K562 (cell line): ENCODE measurements around the gene PXMP2. TPM values are rescaled to one million over a fixed set of nuclear protein-coding genes. Genes with fewer than 3 reads are reported as not detected.

Experiments
- ATAC-seq: fragments of 200-7000 bp; cut with Tn5 transposase; 3 replicates; pipeline ENCODE4 v1.9.1; 2020; ENCODE audit warnings: moderate library complexity
- BruUV-seq: library from RNA; stranded (reverse); fragments of 400-500 nt; replicated peaks from 2 replicates; lab custom pipeline; 2021; lab: Mats Ljungman, UMichigan
- CTCF ChIA-PET: fragments of 300-600 bp; formaldehyde crosslinking; extraction: SDS; loops from one replicate; lab custom pipeline; 2021; ENCODE audit warnings: low intra/inter-chr PET ratio; lab: Yijun Ruan, JAX
- POLR2A ChIA-PET: fragments of 300-600, 350-650 bp; sonication (Branson Sonifier 250); formaldehyde crosslinking; extraction: SDS; loops from one replicate; lab custom pipeline; 2021; ENCODE audit warnings: antibody characterized with exemption, inconsistent platforms; lab: Yijun Ruan, JAX
- DNase-seq, 4 experiments: peaks; one replicate each; pipeline versions ENCODE4 v3.0.0 to v3.0.0-alpha.2; 2011 to 2018; ENCODE audit warnings: low spot score in 3 of 4, mixed read lengths in 3 of 4; ENCODE audit errors: extremely low read depth in 1 of 4
- FAIRE-seq: peaks from 2 replicates; lab custom pipeline; 2011; peaks lifted over from hg19 to GRCh38; lab: Jason Lieb, UNC
- H2AFZ ChIP-seq: 2 replicates; pipeline ENCODE4 v1.6.0; 2011; ENCODE audit warnings: low read depth, low read length, control low read depth, inconsistent platforms
- H3K27ac ChIP-seq: fragments of 200-600 bp; 3 replicates; pipeline ENCODE4 v1.8.0; 2011; ENCODE audit warnings: low read depth, mild to moderate bottlenecking, control low read depth, inconsistent platforms, low read length, moderate library complexity, mixed read lengths; ENCODE audit errors: extremely low read depth
- H3K27me3 ChIP-seq, 2 experiments: fragments of 300-600 bp in 1 of 2; 2 replicates in 1 of 2; 3 replicates in 1 of 2; pipeline versions ENCODE4 v1.6.0 to v1.8.0; 2011; ENCODE audit warnings: inconsistent platforms in 2 of 2, low read length in 2 of 2, mild to moderate bottlenecking in 1 of 2, mixed read lengths in 1 of 2, moderate library complexity in 1 of 2; ENCODE audit not compliant: control insufficient read depth in 2 of 2, insufficient read depth in 2 of 2
- H3K36me3 ChIP-seq: fragments of 300-600 bp; 3 replicates; pipeline ENCODE4 v1.8.0; 2011; ENCODE audit warnings: mild to moderate bottlenecking, low read length, inconsistent platforms; ENCODE audit not compliant: control insufficient read depth, insufficient read depth
- H3K4me1 ChIP-seq, 2 experiments: fragments of 200-600 bp in 1 of 2; replicated peaks in 1 of 2; 2 replicates in 1 of 2; 3 replicates in 1 of 2; pipeline versions ENCODE4 v1.5.1 to v1.8.0; 2011; ENCODE audit warnings: inconsistent platforms in 2 of 2, low read length in 2 of 2, mild to moderate bottlenecking in 1 of 2, mixed read lengths in 1 of 2, moderate library complexity in 1 of 2; ENCODE audit not compliant: control insufficient read depth in 2 of 2, insufficient read depth in 2 of 2
- H3K4me2 ChIP-seq: 2 replicates; pipeline ENCODE4 v1.6.1; 2011; ENCODE audit warnings: low read length, control low read depth, inconsistent platforms, mixed read lengths; ENCODE audit not compliant: insufficient read depth
- H3K4me3 ChIP-seq: fragments of 200-600 bp; sonication (generic), shearing (Covaris generic); 2 replicates; pipeline ENCODE4 v1.5.1; 2016; ENCODE audit warnings: control low read depth, inconsistent platforms
- H3K79me2 ChIP-seq: fragments of 200-600 bp; 3 replicates; pipeline ENCODE4 v1.8.0; 2011; ENCODE audit warnings: low read length, inconsistent platforms; ENCODE audit not compliant: control insufficient read depth, insufficient read depth
- H3K9ac ChIP-seq, 2 experiments: 2 replicates each; pipeline versions ENCODE4 v1.6.0 to v1.6.1; 2011; ENCODE audit warnings: low read depth in 2 of 2, low read length in 2 of 2, control low read depth in 1 of 2, inconsistent platforms in 1 of 2, mild to moderate bottlenecking in 1 of 2, mixed read lengths in 1 of 2; ENCODE audit not compliant: insufficient read depth in 1 of 2
- H3K9me1 ChIP-seq: one replicate; pipeline ENCODE4 v1.6.0; 2011; ENCODE audit warnings: inconsistent platforms, mild to moderate bottlenecking, low read length, moderate library complexity; ENCODE audit not compliant: control insufficient read depth, insufficient read depth
- H3K9me3 ChIP-seq: replicated peaks from 2 replicates; pipeline ENCODE4 v1.5.1; 2011; ENCODE audit warnings: low read depth, low read length, inconsistent platforms; ENCODE audit not compliant: control insufficient read depth, insufficient read depth
- H4K20me1 ChIP-seq: replicated peaks from 2 replicates; pipeline ENCODE4 v1.6.1; 2011; ENCODE audit warnings: low read length, inconsistent platforms, mixed read lengths; ENCODE audit not compliant: control insufficient read depth, insufficient read depth
- HNRNPUL1 ChIP-seq: fragments of 200-400 bp; formaldehyde crosslinking; IDR thresholded peaks from 2 replicates; pipeline ENCODE4 v1.6.1; 2017; ENCODE audit warnings: low read length
- MED1 ChIP-seq: sonication (generic); formaldehyde crosslinking; IDR thresholded peaks from 2 replicates; pipeline ENCODE4 v1.8.1; 2023; ENCODE audit warnings: missing genetic modification reagents, borderline replicate concordance
- NELFE ChIP-seq: IDR thresholded peaks from 2 replicates; pipeline ENCODE4 v1.6.1; 2011; ENCODE audit warnings: mild to moderate bottlenecking; ENCODE audit not compliant: insufficient read depth, insufficient read length
- NFATC3 ChIP-seq: fragments of 450-650 bp; IDR thresholded peaks from 2 replicates; pipeline ENCODE4 v1.6.1; 2017; ENCODE audit warnings: mild to moderate bottlenecking
- RAD21 ChIP-seq, 2 experiments: fragments of 250-450 bp in 1 of 2; fragments of 450-650 bp in 1 of 2; sonication (Bioruptor Pico) in 1 of 2; formaldehyde crosslinking in 1 of 2; IDR thresholded peaks in 1 of 2; conservative IDR thresholded peaks in 1 of 2; 2 replicates each; pipeline versions ENCODE4 v1.4.0 to v1.8.0; 2020 to 2022; ENCODE audit warnings: mild to moderate bottlenecking in 2 of 2, moderate library complexity in 1 of 2
- RBM25 ChIP-seq: fragments of 200-400 bp; formaldehyde crosslinking; IDR thresholded peaks from 2 replicates; pipeline ENCODE4 v1.6.1; 2018; ENCODE audit warnings: low read length, low read depth, moderate library complexity; ENCODE audit not compliant: severe bottlenecking
- TCF15 ChIP-seq: fragments of 250-450 bp; sonication (Bioruptor Pico); IDR thresholded peaks from 2 replicates; pipeline ENCODE4 v1.8.0; 2022; ENCODE audit warnings: moderate library complexity, mild to moderate bottlenecking, inconsistent platforms
- TCF3 ChIP-seq: sonication (generic); formaldehyde crosslinking; IDR thresholded peaks from 2 replicates; pipeline ENCODE4 v1.4.0; 2020; ENCODE audit warnings: mild to moderate bottlenecking, missing genetic modification reagents
- ZBTB40 ChIP-seq, 2 experiments: fragments of 450-650 bp in 1 of 2; sonication (generic) in 1 of 2; formaldehyde crosslinking in 1 of 2; IDR thresholded peaks; 2 replicates each; pipeline versions ENCODE4 v1.7.1 to v1.9.0; 2016 to 2022; ENCODE audit warnings: inconsistent platforms in 1 of 2, mild to moderate bottlenecking in 1 of 2, missing genetic modification reagents in 1 of 2
- ZNF146 ChIP-seq: IDR thresholded peaks from one replicate; pipeline ENCODE4 v1.6.1; 2018; ENCODE audit warnings: missing compliant biosample characterization; ENCODE audit not compliant: unreplicated experiment
- ZNF217 ChIP-seq: sonication (generic); formaldehyde crosslinking; IDR thresholded peaks from 2 replicates; pipeline ENCODE4 v1.8.0; 2022; ENCODE audit warnings: mild to moderate bottlenecking, missing genetic modification reagents
- WGBS: fragments of 100-300 bp; shearing (Covaris generic); methylation state at CpG from one replicate; pipeline ENCODE4 v1.1.6; 2016; ENCODE audit warnings: low coverage, mixed read lengths; ENCODE audit not compliant: insufficient coverage; ENCODE audit errors: missing lambda C conversion rate; 5-methylcytosine and 5-hydroxymethylcytosine counted together
- in situ Hi-C: fragments of 300-500 bp; cut with MboI; formaldehyde crosslinking; loops from 4 replicates; pipeline ENCODE4 v1.15.0; 2018; ENCODE audit warnings: inconsistent platforms, mixed read lengths
- intact Hi-C: fragments of 100-400 bp; cut with micrococcal nuclease; formaldehyde crosslinking; loops from 2 replicates; pipeline ENCODE4 v1.14.2; 2022
- polyA plus RNA-seq, 8 experiments: library from polyadenylated mRNA; depleted of rRNA in 4 of 8; stranded (reverse) in 5 of 8; unstranded in 3 of 8; fragments of >200 nt; fragmentation: Nextera tagmentation in 2 of 8; fragmentation: Illumina TruSeq in 1 of 8; extraction: Ambion mirVana in 2 of 8; extraction: Trizol in 1 of 8; gene quantifications; 2 replicates each; pipeline versions ENCODE4 v1.2.1 to v1.2.3, GENCODE V29; 2011 to 2014; ENCODE audit warnings: inconsistent platforms in 1 of 8, missing spikeins in 1 of 8
- total RNA-seq, 7 experiments: library from RNA; depleted of rRNA in 6 of 7; stranded (reverse); fragments of >200 nt in 6 of 7; fragmentation: Illumina TruSeq in 2 of 7; extraction: Trizol in 2 of 7; gene quantifications; 2 replicates each; pipeline versions ENCODE4 v1.2.1 to v1.2.3, GENCODE V29; 2011 to 2021; ENCODE audit warnings: low replicate concordance in 1 of 7

Gene PXMP2
- total and polyA plus RNA-seq, 9 of the 15 experiments (the other 6 are each of a cell fraction or from before 2014, with no cell fraction given): 3.0 to 66.1 (median 44.7) TPM

- Histone ChIP-seq H4K20me1 (no peaks in the 10 kb centered on the region), H3K4me2 (peak within 1 kb of the TSS; percentile 82), H2AFZ (peak within 1 kb of the TSS; percentile 89), H3K36me3 (peaks cover 34% of the 10 kb centered on the region), H3K4me3 (peak within 1 kb of the TSS; percentile 99), H3K9me3 (no peaks in the 10 kb centered on the region), H3K79me2 (peaks cover 53% of the 10 kb centered on the region), H3K27me3 (no peaks in the 10 kb centered on the region), H3K9ac (peak within 1 kb of the TSS; percentile 84 to 99), H3K27ac (peak within 1 kb of the TSS; percentile 87), H3K4me1 (peaks cover 2 to 19% of the 10 kb centered on the region in 2 experiments; a peak in 4 of 5 replicates), H3K9me1 (no peaks in the 10 kb centered on the region)
- 0% methylated on average over 36 of the region's 94 CpGs for WGBS
- DNase-seq: peak; percentile 91 to 93 (median 92)
- ChIA-PET POLR2A (interaction anchor here (0.6 to 0.9 kb wide), 4 partner anchors 24 to 116 kb away, joined by 3 to 5 read pairs (median 4); no protein-coding TSS in a partner anchor), CTCF (no interaction called here)
- in situ Hi-C loops: no loop called here
- peak; percentile 94 for ATAC-seq
- peak; percentile 26 for FAIRE-seq
- intact Hi-C loops: no loop called here
- BruUV-seq: no TSS peak
- no peak for TF ChIP-seq NFATC3
- TF ChIP-seq TCF15 (CRISPR knock-in tag): no peak
- TF ChIP-seq MED1 (CRISPR knock-in tag): no peak
- TF ChIP-seq ZNF217: no peak
- peak; percentile 36; the same call in 1 of the 2 replicates for TF ChIP-seq TCF3 (CRISPR knock-in tag)
- no peak for TF ChIP-seq HNRNPUL1
- peak; percentile 82 for TF ChIP-seq RBM25
- TF ChIP-seq RAD21 (CRISPR knock-in tag; conservative IDR thresholded peaks at IDR 0.05 in 1 of 2, IDR thresholded peaks at IDR 0.05 in 1 of 2): no peak
- TF ChIP-seq ZNF146 (CRISPR knock-in tag): peak; percentile 3
- no peak for TF ChIP-seq NELFE
- peak; percentile 95 for TF ChIP-seq ZBTB40 (IDR thresholded peaks at IDR 0.05)
- TF ChIP-seq ZBTB40 (CRISPR knock-in tag; IDR thresholded peaks at IDR 0.05): no peak
These were observed 23.2 kb downstream of the PXMP2 start, which contains the start of gene PGAM5 for GRCh38 chr12:132710405-132711079. PGAM5 (plus strand) TSS chr12:132710842; CDS start chr12:132710877, 35 bp downstream.
